ENCODE results near the gene ILDR2.

DNA sequence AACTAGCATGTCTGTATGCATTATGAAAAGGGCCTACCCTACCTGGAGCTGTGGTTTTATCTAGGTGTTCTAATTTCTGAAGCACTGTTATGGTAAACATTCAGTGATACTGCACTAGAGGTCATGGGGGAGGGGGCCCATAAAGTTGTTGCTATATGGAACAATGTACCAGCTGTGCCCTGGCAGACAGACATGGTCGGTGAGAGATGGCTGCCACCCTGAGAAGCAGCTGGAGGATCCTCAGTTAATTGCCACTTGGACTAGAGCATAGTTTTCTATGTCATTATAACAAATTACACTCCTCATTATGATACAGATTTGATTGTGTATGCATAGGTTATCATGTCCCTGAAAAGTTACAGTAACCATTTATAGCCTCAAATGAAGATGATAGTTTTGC lies 45.4 kb downstream of the ILDR2 start:
- TF ChIP-seq CTCF (IDR thresholded peaks at IDR 0.05) (no peak), POLR2A (IDR thresholded peaks at IDR 0.05) (no peak)

All from transverse colon (tissue), 3 donors.